ENCODE results near the gene VNN1. TPM values are rescaled to one million over a fixed set of nuclear protein-coding genes. Genes with fewer than 3 reads are reported as not detected.
A peak's percentile ranks its signal among the peaks of the same experiment; 100 is the strongest.
"Not testable (repeated sequence)": the region's sequence is repeated elsewhere in the genome, so short reads cannot be mapped to it uniquely, and the experiment has no call there.

The VNN1 gene
- polyA plus RNA-seq, 1 experiment, result not detected

DNA sequence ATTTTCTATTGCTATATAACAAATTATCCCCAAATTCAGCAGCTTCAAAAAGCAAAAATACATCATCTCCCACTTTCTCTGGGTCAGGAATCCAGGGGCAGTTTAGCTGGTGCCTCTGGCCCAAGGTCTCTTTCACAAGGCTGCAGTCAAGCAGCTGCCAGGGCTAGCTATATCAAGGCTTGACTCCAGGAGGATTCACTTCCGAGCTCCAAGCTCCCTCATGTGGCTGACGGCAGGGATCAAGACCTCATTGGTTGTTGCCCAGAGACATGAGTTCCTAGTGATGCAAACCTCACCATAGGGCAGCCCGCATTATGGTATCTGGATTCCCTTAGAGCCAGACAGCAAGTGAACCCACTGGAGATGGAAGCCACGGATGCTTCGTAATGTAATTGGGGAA is 1.3 kb upstream of the VNN1 start:
- ChIA-PET CTCF (interaction anchor here (0.9 to 1.6 kb wide), 6 partner anchors 10 to 435 kb away, joined by 3 to 8 read pairs (median 4); no protein-coding TSS in a partner anchor), POLR2A (no interaction called here)

DNA sequence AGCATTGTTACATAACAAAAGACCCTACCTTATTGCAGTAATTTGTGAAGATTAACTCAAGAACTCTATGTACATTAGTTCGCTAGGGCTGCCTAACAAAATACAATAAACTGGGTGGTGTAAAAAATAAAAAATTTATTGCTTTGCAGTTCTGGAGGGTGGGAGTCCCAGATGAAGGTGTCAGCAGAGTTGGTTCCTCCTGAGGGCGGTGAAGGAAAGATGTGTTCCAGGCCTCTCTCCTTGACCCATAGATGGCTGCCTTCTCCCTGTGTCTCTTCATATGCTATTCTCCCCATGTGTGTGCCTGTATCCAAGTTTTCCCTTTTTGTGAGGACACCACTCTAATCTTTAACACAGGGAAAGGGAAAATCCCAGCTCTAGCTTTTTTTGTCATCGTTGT is 305 bp upstream of the VNN1 start:
- Histone ChIP-seq H3K27me3 (ENCODE audit: control insufficient read depth, insufficient read depth, low read length) (no peaks in the 10 kb centered on the region), H3K4me3 (ENCODE audit: low read depth, low read length) (no peak overlapping the region), H3K36me3 (ENCODE audit: control insufficient read depth, insufficient read depth, low read length) (no peaks in the 10 kb centered on the region)
- TF ChIP-seq, protein P1, sequence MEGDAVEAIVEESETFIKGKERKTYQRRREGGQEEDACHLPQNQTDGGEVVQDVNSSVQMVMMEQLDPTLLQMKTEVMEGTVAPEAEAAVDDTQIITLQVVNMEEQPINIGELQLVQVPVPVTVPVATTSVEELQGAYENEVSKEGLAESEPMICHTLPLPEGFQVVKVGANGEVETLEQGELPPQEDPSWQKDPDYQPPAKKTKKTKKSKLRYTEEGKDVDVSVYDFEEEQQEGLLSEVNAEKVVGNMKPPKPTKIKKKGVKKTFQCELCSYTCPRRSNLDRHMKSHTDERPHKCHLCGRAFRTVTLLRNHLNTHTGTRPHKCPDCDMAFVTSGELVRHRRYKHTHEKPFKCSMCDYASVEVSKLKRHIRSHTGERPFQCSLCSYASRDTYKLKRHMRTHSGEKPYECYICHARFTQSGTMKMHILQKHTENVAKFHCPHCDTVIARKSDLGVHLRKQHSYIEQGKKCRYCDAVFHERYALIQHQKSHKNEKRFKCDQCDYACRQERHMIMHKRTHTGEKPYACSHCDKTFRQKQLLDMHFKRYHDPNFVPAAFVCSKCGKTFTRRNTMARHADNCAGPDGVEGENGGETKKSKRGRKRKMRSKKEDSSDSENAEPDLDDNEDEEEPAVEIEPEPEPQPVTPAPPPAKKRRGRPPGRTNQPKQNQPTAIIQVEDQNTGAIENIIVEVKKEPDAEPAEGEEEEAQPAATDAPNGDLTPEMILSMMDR (IDR thresholded peaks at IDR 0.05; ENCODE audit: insufficient read depth, low read depth, low read length), result no peak
- no peak for DNase-seq (ENCODE audit: low read depth)
- ChIA-PET POLR2A (no interaction called here), CTCF (no interaction called here)

More for the DNA sequence above, 1.3 kb upstream of the VNN1 start:
- TF ChIP-seq, protein P1 (IDR thresholded peaks at IDR 0.05; ENCODE audit: insufficient read depth, low read depth, low read length), result peak; percentile 26
- no peaks in the 10 kb centered on the region for H3K27me3 ChIP-seq (ENCODE audit: control insufficient read depth, insufficient read depth, low read length)
- DNase-seq (ENCODE audit: low read depth), result no peak
- no peaks in the 10 kb centered on the region for H3K36me3 ChIP-seq (ENCODE audit: control insufficient read depth, insufficient read depth, low read length)
- H3K4me3 ChIP-seq (ENCODE audit: low read depth, low read length), result no peak overlapping the region

DNA sequence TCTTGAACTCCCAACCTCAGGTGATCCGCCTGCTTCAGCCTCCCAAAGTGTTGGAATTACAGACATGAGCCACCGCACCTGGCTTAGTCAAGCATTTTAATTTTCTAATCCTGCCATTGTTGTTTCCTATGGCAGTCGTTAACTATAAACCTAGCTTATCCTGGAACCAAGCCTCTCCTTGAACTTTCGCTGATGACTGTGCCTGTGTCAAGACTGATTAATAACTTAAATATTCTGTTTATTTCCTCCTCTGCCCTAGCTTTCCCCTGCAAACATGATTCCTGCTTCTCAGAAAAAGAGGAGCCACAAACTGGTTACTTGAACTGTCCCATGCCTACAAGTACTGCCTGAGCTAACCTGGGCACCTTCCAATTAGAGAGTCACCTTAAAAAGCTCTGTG is 1.5 kb downstream of the VNN1 start:
- Histone ChIP-seq H3K27me3 (ENCODE audit: control insufficient read depth, insufficient read depth, low read length) (no peaks in the 10 kb centered on the region), H3K36me3 (ENCODE audit: control insufficient read depth, insufficient read depth, low read length) (no peaks in the 10 kb centered on the region), H3K4me3 (ENCODE audit: low read depth, low read length) (no peak overlapping the region)
- TF ChIP-seq, protein P1 (IDR thresholded peaks at IDR 0.05; ENCODE audit: insufficient read depth, low read depth, low read length), result no peak
- POLR2A ChIA-PET, result no interaction called here
- DNase-seq (ENCODE audit: low read depth), result no peak
- CTCF ChIA-PET, result interaction anchor here (0.8 to 1.8 kb wide), 2 partner anchors 10 to 193 kb away, joined by 3 to 4 read pairs; no protein-coding TSS in a partner anchor

DNA sequence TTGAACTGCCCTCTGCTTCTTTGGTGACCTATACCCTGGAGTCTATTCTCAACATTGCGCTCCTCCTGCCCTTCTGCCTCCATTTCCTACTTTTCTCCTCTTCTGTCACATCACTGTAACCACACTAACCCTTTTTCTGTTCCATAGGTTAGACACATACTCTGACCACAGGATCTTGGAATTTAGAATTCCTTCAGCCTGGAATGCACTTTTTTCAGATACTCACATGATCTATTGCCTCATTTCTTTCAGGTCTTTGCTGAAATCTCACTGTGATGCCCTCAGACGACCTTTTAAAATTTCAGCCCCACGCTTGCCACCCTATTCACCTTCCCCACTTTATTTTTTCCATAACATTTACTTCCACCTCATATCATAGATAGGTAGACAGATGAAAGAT is 5.1 kb downstream of the VNN1 start:
- TF ChIP-seq, protein P1 (IDR thresholded peaks at IDR 0.05; ENCODE audit: insufficient read depth, low read depth, low read length), result no peak
- no peak for DNase-seq (ENCODE audit: low read depth)
- POLR2A ChIA-PET, result no interaction called here
- H3K36me3 ChIP-seq (ENCODE audit: control insufficient read depth, insufficient read depth, low read length), result no peaks in the 10 kb centered on the region
- no peak overlapping the region for H3K4me3 ChIP-seq (ENCODE audit: low read depth, low read length)
- CTCF ChIA-PET, result no interaction called here
- no peaks in the 10 kb centered on the region for H3K27me3 ChIP-seq (ENCODE audit: control insufficient read depth, insufficient read depth, low read length)

DNA sequence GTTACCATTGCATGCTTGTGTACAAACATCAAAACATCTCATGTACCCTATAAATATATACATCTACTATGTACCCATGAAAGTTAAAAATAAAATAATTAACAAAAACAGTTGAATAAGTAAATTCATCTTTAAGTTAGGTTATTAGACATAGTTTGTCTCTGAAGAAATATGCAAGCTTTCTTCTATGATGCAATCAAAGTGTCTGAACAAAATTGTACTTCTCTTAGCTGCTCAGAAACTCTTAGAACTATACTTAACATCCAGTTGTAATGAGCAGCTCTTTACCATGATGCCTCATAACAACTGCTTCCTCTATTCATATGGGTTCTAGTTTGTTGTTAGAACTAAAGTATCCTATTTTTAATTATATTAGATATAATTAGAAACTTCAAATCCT is 5.9 kb downstream of the VNN1 start:
- ChIA-PET CTCF (no interaction called here), POLR2A (no interaction called here)
- Histone ChIP-seq H3K36me3 (ENCODE audit: control insufficient read depth, insufficient read depth, low read length) (no peaks in the 10 kb centered on the region), H3K27me3 (ENCODE audit: control insufficient read depth, insufficient read depth, low read length) (no peaks in the 10 kb centered on the region), H3K4me3 (ENCODE audit: low read depth, low read length) (no peak overlapping the region)
- DNase-seq (ENCODE audit: low read depth), result no peak
- TF ChIP-seq, protein P1 (IDR thresholded peaks at IDR 0.05; ENCODE audit: insufficient read depth, low read depth, low read length), result no peak

DNA sequence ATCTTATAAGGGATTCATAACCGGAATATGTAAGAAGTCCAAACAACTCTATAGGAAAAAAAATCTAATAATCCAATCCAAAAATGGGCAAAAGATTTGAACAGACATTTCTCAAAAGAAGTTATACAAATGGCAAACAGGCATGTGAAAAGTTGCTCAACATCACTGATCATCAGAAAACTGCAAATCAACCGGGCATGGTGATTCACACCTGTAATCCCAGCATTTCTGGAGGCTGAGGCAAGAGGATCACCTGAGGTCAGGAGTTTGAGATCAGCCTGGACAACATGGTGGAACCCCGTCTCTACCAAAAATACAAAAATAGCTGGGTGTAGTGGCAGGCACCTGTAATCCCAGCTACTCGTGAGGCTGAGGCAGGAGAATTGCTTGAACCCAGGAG is 7.1 kb downstream of the VNN1 start:
- H3K27me3 ChIP-seq (ENCODE audit: control insufficient read depth, insufficient read depth, low read length); POLR2A ChIA-PET; DNase-seq (ENCODE audit: low read depth); CTCF ChIA-PET; H3K4me3 ChIP-seq (ENCODE audit: low read depth, low read length); H3K36me3 ChIP-seq (ENCODE audit: control insufficient read depth, insufficient read depth, low read length): not testable (repeated sequence)

Data from BJ (cell line).